Lower leg skin (tissue), 3 donors: ENCODE measurements around the gene ZNFX1.

ENCODE experiments used
- CTCF ChIP-seq, 3 donors: fragments of 450-650 bp; IDR thresholded peaks; one replicate each; pipeline ENCODE4 v1.5.1; 2016; ENCODE audit warnings: antibody characterized with exemption in 3 of 3, mild to moderate bottlenecking in 3 of 3, moderate library complexity in 2 of 3
- POLR2A ChIP-seq, 2 donors: fragments of 450-650 bp; IDR thresholded peaks; one replicate each; pipeline ENCODE4 v1.6.1; 2016 to 2017; ENCODE audit warnings: antibody characterized with exemption in 2 of 2, mild to moderate bottlenecking in 1 of 2, moderate library complexity in 1 of 2

GRCh38 chr20:49270736-49271135, 7.1 kb downstream of the ZNFX1 start:
- TF ChIP-seq CTCF (IDR thresholded peaks at IDR 0.05) (no peak), POLR2A (IDR thresholded peaks at IDR 0.05) (no peak)
